Stimulated activated CD4-positive, alpha-beta T cell treated with anti-CD3 and anti-CD28 coated beads, TNF-alpha, amount 100 ng/mL, for 24 hours (primary cell): ENCODE data around the gene DSTN.

Experiments used
- DNase-seq, 3 experiments: peaks; one replicate each; pipeline ENCODE4 v3.0.0-alpha.2; 2020; ENCODE audit warnings: low read depth in 3 of 3

DSTN gene

DNA sequence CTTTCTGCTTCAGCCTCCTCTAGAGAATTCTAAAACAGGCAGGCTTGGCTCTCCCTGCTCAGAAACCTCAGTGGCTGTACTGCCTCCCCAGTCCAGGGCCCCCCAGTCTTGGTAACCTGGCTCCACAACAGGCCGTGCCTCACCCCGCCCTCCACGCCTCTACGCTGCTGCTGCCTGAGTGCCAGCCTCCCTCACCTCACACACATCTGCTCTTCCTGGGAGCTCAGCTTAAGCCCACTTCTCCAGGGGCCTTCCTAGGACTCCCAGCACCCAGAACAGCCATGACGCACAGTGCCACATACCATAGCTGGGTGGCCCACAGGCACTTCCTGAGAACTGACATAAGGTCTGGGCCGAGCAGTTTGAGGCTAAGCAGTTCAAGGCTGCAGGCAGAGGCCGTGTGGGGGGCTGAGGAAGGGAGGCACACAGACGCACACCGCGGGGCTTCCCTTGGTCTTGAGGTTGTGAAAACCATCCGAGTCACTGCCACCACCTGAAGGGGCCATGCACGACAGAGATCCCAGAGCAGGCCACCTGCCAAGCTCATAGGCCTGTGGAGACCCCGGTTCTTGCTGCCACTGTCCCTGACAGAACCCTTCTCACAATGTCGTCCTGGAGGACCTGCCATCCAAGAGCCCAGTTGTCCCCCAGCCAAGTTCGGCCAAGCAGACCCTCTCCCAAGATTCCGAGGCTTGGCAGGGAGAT, 42.6 kb downstream of the DSTN start:
- DNase-seq: peak in 1 of 3 experiments; percentile 24

DNA sequence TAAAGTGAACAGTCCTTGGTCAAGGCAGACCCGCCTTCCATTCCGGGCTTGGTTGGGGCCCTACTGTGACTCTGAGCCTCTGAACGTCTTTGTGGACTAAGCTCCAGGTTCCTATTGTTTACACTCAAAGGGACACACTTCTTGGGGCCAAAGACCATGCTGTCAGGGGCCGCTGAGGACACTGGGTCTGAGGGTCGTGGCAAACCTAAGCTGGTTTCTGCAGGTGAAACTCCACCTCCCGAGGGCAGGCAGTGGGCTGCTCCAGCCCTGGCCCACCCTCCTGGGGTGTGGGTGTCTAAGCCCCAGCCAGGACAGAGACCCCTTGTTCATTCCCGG, 43.1 kb downstream of the DSTN start:
- no peak for DNase-seq

DNA sequence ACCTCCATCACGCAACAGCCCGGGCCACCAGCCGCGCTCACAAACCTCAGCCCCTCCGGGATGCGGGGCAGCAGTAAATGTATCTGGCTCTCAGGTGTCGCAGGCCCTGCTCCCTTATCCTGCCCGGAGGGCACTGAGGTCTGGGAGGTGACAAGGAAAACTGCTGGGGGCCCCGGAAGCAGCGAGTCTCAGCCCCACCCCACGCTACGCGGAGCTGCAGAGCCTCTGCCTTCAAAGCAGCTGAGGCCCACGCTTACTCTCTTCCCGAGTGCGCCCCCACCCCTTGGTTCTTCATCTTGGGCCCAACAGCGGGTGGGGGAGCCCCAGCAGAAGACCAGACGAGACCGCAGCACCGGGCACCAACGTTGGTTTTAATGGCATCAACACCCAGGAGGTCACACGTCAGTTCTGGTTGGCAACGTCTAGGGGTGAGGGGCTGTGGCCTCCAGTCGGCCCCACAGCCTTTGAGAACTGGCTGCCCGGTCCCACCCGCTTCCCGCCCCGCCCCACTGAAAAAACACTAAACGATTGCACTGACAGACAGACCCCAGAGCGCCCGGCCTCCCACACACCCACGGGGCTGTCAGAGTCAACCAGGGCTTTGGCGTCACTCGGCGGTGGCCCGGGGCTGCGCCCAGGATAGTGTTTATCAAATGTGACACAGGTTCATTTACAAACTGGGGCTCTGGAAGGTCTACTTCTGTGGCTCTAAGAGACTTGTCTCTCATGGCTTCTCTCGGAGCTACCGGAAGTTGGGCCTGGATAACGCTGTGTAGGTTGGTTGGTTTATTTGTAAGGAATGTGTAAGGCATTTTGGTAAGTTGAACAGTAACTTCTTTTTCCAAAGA, 43.7 kb downstream of the DSTN start:
- no peak for DNase-seq

DNA sequence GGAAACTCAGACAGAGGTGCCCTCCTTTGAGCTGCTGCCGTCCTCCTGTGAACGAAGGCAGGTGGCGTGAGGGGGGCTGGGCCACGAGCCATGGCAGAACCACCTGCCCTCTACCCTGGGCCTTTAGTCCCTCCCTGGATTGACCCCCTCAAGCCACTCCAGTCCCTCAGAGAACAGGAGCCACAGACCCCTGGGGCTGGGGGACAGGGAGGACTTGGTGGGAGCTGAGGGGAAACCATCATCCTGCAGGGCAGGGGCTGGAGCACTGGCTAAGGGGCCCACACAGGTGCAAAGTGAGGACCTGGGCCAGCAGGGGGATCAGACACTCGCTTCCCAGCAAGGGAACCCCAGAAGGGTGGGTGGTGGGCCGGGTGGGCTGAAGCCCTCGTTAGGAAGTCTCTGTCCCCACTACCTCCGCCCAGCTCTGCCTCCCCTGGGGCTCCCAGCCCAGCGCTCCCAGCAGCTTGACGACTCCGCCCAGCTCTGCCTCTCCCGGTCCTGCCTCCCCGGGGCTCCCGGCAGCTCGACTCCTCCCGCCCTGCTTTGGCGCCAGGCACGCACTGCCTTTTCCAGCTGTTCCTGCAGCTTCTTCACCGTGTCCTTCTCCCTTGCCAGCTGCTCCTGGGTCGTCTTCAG, 44.4 kb downstream of the DSTN start:
- DNase-seq: no peak

DNA sequence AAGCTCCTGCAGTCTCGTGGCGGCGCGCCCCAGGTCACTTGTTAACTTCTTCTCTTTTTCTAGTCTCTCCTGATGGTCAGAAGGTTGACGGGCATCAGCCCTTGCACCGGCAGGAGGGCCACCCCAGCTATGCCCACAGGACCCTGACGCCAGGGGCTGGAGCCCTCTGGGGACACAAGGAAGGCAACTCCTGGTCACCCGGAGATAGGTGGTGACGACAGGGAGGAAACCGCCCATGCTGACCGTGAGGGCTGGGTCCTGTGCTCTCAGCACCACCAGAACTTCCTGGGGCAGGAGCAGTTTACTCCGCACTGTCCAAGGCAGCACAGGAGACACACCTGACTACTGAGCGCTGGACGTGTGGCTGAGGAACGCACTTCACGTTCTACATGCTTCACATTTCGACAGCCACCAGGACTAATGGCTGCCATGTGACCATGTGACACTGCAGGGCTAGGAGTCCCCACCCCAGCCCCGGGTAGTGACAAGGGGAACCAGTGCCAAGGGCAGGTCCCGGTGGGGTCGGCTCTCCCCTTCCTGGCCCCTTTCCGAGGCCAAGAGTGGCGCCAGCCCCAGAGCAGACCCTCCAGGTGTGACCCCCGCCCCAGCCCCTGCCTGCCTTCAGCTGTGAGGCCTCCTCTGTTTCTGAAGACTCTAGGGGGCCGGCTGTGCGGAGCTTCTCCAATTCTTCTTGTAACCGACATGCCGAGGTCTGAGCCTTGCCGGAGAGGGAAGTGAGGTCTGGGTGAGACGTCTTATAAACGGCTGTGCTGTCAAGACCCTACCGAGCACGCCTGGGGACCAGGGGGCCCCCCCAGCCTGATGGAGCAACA, 45.2 kb downstream of the DSTN start:
- no peak for DNase-seq

DNA sequence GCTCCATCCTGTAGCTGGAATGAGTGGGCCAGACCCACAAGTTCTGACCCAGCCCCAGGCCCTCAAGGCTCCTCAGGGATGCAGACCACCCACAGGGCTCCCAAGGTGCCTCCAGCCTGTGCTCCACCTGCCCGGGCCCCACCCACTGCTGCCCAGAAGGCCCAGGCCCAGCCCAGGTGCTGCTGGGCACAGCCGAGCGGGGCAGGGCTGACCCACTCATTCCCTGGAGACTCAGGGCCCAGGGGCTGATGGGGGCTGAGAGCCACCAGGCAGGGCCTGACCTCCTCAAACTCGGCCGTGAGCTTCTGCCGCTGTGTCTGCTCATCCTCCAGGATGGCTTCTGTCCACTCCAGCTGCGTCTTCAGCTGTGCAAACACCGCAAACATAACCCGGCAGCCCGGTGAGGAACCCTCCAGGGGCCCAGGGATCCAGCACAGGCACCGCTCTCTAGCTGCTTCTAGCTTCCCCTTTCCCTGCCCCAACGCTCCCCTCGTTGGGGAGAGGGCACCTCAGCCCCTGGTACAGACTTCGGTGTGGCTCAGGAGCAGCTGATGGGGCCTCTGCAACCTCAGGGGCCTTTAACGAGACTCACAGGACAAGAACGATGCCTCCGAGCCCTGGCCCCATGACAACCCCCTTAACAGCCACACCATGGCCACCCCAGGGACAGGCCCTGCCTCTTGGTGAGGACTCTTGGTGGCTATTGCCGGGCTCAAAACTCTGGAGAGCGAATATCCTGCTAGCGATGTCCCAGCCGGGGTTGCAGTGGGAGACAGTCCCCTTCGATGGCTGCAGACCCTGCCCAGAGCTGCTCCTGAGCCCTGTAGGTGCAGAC, 46.0 kb downstream of the DSTN start:
- DNase-seq: no peak

DNA sequence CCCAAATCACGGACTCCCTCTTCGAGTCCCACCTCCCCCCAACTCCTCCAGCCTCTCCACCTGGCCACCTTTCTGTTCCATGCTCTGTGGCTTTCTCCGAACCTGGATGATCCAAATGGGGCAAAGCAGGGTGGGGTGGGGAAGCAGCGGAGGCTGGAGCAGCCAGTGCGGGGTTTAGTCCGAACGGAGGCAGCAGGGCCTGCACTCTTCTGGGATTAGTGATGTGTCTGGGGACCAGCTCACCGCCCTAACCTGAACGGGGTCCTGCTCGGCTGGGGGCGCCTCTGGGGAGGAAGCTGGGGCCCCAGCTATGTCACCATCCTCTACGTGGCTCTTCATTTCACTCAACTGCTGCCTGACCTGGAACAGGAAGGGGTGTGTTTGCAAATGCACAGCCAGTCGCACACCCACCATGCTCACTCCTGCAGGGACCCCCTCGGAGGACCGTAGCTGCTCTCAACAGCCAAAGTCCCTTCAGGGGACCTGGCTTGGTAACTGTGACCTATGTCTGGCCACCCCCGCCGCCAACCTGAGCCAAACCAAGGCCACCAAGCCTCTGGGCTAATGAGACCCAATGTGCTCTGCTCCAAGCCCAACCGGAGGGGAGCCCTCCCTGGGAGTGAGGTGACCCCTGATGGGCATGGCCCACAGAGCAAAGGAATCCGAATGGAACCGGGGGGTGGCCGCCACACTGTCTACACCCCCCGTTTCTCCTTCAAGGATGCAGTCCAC, 46.8 kb downstream of the DSTN start:
- no peak for DNase-seq

DNA sequence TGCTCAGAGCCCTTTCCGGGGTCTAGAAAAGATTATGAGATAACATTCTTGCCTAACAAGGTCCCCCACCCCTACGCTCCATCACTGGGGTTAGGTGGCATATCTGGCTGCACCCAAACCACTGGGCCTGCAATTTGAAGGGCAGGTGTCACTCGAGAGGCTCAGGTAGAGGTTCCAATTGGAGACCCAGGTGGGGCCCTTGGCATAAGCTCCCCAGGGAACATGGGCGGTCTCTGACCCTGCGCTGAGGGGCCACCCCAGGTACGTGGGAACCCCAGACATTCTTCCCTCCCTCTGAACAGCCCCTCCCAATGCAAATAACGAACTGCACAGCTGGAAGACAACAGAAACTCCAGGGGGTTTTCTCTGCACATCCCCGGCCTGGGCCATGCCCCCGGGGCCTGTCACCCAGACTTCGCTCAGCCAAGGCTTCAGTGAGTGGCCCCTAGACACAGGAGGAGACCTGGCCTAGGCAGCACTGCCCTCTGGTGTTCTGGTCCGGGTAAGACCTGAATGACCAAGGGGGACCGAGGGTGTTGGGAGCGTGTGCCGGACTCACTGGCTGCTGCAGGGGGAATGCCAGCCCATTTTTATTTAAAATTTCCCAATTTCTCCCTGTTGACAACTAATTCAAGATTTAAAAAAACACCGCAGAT, 47.5 kb downstream of the DSTN start:
- peak in 1 of 3 experiments; percentile 51 for DNase-seq

DNA sequence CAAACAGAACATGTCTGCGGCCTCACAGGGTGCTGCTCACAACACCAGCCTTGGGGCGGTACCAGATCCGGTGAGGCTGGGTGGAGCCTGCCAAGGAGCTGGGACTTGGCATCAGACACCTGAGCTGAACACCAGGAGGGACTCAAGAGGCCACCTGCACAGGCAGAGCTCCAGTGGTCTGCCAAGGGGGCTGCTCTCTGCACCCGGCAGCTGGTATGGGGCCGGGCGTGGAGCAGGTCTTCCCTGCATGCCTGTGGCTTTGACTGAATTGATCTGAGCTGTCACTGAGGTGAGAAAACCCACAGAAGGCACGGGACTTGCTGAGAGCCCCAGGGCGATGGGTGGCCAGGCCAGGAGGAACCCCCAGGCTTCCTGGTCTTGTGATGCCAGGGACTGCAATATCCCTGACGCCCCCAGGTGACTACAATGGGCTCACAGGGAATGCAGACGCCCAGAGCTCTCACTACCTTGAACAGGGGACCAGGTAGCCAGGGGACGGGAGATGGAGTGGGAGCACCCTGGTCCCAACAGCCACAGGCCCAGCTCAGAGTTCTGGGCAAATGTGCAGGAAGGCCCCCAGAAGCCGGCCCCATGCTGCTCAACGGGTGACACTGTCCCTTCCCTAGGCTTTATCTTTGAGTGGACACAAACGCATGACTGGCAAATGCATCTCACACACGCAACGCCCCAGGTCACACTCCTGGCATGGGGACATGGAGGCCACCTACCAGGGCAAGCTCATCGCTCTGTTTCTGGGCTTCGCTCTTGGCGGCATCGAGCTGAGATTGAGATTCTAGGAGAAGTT, 48.2 kb downstream of the DSTN start:
- DNase-seq: no peak

DNA sequence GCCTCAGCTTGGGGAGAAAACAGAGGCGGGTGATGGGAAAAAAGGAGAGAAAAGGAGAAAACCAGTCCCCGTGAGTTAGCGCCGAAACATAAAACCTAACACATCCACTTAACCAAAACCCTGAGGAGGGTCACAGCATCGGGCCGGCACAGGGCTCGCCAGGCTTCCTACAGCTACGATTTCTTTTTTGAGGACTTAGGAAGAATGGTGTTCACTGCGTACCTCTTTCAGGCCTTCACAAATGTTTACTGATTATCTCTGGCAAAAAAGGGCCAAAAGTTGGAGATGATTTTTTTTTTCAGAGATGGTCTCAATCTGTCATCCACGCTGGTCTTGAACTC, 48.8 kb downstream of the DSTN start:
- no peak for DNase-seq

DNA sequence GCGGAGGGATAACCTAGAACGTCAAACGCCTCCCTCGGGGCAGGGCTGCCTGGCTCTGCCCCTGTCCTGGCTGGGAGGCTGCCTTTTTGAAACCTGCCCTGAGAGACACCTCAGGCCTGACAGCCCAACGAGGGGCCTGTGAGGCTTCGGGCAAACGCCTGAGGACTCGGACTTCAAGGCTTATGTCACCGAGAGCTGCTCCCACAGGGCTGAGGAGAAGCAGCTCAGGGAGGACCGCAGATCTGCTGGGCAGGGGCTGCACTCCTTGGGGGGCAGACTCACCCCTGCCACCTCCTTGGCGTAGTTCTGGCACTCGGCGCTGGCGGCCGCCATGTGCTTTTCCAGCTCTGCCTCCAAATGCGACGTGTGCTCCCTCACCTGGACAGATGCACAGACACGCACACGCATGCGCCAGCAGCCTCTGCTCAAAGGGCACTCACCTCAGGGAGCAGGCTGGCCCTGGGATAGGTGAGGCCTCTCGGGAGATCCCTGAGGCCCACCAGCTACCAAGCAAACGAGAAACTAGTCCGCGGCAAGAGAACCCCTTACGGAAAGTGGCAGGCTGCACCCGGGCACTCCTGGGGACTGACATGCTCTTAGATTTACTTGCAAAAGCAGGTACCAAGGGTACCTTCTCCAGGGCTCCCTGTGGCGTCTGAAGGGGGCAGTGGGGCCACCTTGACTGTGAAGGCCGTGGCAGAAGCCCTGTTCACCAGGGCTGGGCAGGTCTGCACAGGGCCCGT, 49.6 kb downstream of the DSTN start:
- no peak for DNase-seq

DNA sequence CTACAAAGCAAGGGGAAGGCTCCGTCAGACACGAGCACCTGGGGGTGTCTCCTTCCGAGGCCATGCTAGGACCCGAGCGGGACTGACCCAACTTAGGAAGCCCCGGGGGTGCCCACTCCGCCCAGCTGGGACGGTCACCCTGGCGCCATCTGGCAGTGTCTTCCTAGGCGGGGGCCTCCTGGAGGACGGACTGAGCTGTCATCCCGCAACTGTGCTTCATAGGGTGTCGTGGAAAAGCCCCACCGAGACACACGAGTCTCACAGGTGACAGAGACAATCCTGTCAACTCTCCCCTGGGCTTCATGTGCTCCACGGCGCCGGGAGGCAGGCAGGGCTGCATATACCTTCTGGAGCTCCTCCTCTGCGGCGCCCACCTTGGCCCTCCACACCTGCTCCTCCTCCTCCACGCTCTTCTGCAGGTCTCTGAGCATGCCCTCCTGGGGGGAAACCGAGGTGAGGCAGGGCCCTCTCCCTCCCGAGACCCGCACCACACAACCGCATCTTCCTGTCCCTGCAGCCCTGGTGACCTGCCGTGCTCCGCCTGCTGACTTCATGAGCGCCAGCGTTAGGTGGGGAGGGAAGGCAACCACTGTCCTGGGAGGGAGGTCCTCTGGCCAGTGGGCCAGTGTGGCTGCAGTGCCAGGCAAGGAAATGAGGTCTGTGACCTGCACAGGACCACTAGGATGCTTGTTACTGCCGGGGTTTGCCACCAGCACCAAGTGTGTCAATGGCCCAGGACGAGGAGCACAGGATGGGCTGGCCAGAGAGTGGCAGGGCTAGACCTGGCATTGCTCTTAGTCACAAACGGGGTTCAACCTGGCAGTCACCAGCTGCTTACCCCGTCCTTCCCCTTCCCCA, 50.7 kb downstream of the DSTN start:
- DNase-seq: no peak

DNA sequence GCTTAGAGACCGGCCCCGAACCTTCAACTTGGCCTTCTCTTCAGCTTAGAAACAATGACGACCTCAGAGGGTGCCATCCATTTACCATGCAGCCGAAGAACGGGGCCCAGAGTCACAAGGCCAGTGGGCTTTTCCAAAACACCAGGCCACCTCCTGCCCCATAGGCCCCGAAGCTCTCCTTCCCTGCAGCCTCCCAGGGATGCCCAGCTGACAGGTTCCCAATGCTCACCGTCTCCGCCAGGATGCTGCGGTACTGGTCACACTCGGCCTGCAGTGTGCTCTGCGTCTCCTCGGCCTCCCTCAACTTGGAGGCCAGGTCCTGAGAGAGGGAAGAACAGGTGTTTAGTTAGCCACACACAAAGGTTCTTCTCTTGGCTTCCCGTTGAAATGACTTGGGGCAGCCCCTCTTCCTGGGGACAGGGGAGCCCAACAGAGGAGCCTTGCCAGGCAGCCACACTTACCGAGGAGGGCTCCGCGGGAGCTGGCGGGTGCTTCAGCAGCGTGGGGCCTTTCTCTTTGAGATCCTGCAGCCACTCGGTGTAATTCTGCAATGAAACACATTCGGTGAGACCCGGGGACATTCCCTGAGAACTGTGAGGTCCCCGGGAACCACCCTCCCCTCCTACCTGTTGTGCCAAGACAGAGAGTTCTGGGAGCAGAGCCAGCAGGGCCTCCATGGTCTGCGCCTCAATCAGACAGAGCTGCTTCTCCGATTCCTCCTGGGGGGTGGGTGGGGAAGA, 51.5 kb downstream of the DSTN start:
- no peak for DNase-seq

DNA sequence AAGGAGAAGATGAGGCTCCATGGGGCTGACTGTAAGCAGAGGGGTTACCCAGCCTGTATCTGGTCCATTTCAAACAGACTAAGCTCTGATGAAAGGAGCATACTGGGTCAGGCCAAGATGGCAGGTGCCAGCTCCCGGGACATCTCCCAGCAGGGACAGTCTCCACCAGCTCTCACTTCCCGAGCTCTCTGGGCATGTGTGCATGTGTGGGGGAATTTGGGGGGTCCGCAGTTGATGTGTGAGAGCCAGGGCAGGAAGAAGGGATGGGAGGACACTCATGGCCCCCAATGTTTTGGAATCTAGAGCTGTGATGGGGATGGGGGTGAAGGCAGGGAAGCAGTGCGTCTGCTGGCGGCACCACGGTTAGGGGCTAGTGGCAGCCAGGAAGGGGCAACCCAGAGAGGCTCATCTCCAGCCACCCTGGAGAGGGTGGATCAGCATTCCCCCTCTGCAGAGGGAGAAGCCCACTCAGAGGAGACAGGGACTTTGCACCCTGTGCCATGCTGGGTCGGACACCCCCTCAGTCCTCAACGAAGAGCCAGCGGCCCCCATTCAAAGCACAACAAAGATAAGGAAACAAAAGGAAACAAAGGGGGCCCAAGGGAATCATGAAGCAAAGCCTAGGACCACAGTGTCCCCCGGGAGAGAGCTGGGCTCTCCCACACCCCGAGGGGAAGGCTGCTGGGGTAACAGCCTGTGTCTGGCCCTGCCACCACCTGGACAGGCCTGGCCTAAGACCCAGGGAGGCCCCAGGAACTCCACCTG, 52.4 kb downstream of the DSTN start:
- no peak for DNase-seq

DNA sequence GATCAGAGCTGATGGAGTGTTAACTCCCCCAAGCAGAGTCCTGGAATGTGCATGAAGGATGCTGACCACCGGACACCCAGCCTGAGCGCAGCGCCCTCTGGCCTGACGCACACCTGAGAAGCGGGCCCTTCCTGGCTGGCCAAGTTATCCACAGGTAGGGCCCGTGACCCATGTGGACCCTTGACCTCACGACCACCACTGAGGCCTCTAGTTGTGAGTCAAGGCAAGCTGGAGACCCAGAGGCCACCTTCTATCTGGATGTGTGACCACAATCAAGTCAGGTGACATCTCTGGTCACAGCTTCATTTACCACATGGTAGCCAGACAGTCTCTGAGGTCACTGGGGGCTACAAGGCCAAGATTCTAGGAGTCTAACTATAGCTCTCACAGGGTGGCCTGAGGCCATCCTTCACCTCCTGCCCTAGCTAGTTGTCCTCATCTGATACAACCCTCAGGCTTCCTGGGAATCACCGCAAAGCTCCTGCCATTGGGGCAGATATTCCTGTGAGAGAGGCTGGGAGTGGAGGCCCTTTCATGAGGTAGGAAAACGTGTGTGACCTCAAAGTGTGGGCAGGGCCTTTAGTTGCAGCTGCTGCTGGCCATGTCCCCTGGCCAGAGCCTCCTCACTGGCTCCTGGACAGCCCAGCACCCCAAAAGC, 53.1 kb downstream of the DSTN start:
- no peak for DNase-seq

DNA sequence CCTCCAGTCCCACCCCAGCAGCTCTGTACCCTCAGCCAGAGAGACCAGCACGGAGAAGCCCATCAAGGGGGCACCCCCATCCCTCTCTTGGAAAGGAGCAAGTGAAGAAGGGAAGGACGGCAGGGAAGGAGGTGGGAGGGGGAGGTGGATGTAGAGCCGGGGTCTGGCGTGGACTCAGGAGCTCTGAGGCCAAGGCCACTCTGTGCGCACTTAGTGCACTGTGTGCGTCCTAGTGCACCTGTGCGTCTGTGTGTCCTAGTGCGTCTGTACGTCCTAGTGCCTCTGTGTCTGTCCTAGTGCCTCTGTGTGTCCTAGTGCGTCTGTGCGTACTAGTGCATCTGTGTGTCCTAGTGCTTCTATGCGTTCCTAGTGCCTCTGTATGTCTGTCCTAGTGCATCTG, 54.2 kb downstream of the DSTN start:
- no peak for DNase-seq
